ENCODE data around the gene ENAM. TPM values are rescaled to one million over a fixed set of nuclear protein-coding genes. Genes with fewer than 3 reads are reported as not detected.

Gene ENAM
- polyA plus RNA-seq, 1 of the 3 experiments (the other 2 are of a cell fraction) = 0.20 TPM

- no peaks in the 10 kb centered on the region for H3K36me3 ChIP-seq (replicated peaks in 1 of 2; ENCODE audit: control insufficient read depth in 1 of 2, insufficient read depth in 2 of 2, low read length in 1 of 2)
- H3K9ac ChIP-seq = no peak overlapping the region
- no peaks in the 10 kb centered on the region for H3F3A ChIP-seq (replicated peaks; ENCODE audit: insufficient read depth)
- TF ChIP-seq RAD21 (IDR thresholded peaks at IDR 0.05; ENCODE audit: low read length) (no peak), FOXJ3 (CRISPR knock-in tag; IDR thresholded peaks at IDR 0.05) (no peak), EZH2phosphoT487 (IDR thresholded peaks at IDR 0.05; ENCODE audit: borderline replicate concordance, low read depth) (no peak), YY1 (IDR thresholded peaks at IDR 0.05; ENCODE audit: low read depth) (no peak), FOXM1 (IDR thresholded peaks at IDR 0.05; ENCODE audit: low read depth) (no peak), MAX (IDR thresholded peaks at IDR 0.05; ENCODE audit: low read depth) (no peak), JUND (IDR thresholded peaks at IDR 0.05) (no peak), FOSL2 (IDR thresholded peaks at IDR 0.05; ENCODE audit: borderline replicate concordance, low read depth) (no peak), SMC3 (IDR thresholded peaks at IDR 0.05; ENCODE audit: low read depth, low read length) (no peak), REST (IDR thresholded peaks at IDR 0.05; ENCODE audit: low read depth, low read length) (no peak)
- H3K4me2 ChIP-seq = no peak overlapping the region
- H3K4me3 ChIP-seq (ENCODE audit: low read depth in 2 of 2, low read length in 1 of 2) = no peak overlapping the region
- H3K27ac ChIP-seq (ENCODE audit: low read depth in 2 of 2, low read length in 1 of 2) = no peak overlapping the region
- no peaks in the 10 kb centered on the region for H3K9me2 ChIP-seq
- ChIA-PET CTCF (no interaction called here), POLR2A (no interaction called here)
- no peaks in the 10 kb centered on the region for H3K4me1 ChIP-seq (ENCODE audit: control insufficient read depth in 1 of 2, insufficient read depth in 2 of 2, low read depth in 1 of 2, low read length in 1 of 2)
- no peaks in the 10 kb centered on the region for H4K20me1 ChIP-seq (ENCODE audit: insufficient read depth)
- H3K79me2 ChIP-seq (ENCODE audit: insufficient read depth) = no peaks in the 10 kb centered on the region
- peaks cover 4% of the 10 kb centered on the region; the same call in 1 of the 2 replicates for H3K27me3 ChIP-seq (ENCODE audit: insufficient read depth)
- H3K9me3 ChIP-seq = no peaks in the 10 kb centered on the region
- no peak for DNase-seq
- 5% methylated on average over 2 of the region's 2 CpGs for WGBS (ENCODE audit: low lambda C conversion rate)
- H2AFZ ChIP-seq (ENCODE audit: low read depth) = no peak overlapping the region
Observed at GRCh38 chr4:70586841-70587240, 41.7 kb upstream of the ENAM start.

- Histone ChIP-seq H3K4me3 (ENCODE audit: low read depth in 2 of 2, low read length in 1 of 2) (no peak overlapping the region), H2AFZ (ENCODE audit: low read depth) (no peak overlapping the region), H3K9me2 (no peaks in the 10 kb centered on the region), H3K27me3 (ENCODE audit: insufficient read depth) (peaks cover 8% of the 10 kb centered on the region), H3K27ac (ENCODE audit: low read depth in 2 of 2, low read length in 1 of 2) (no peak overlapping the region), H3K9me3 (no peaks in the 10 kb centered on the region), H3K36me3 (replicated peaks in 1 of 2; ENCODE audit: control insufficient read depth in 1 of 2, insufficient read depth in 2 of 2, low read length in 1 of 2) (no peaks in the 10 kb centered on the region), H3K4me2 (no peak overlapping the region), H4K20me1 (ENCODE audit: insufficient read depth) (no peaks in the 10 kb centered on the region), H3F3A (replicated peaks; ENCODE audit: insufficient read depth) (no peaks in the 10 kb centered on the region), H3K4me1 (ENCODE audit: control insufficient read depth in 1 of 2, insufficient read depth in 2 of 2, low read depth in 1 of 2, low read length in 1 of 2) (no peaks in the 10 kb centered on the region), H3K9ac (no peak overlapping the region), H3K79me2 (ENCODE audit: insufficient read depth) (no peaks in the 10 kb centered on the region)
- CTCF ChIA-PET = no interaction called here
- TF ChIP-seq TEAD4 (IDR thresholded peaks at IDR 0.05; ENCODE audit: borderline replicate concordance, insufficient read depth) (no peak), USF1 (IDR thresholded peaks at IDR 0.05; ENCODE audit: borderline replicate concordance, low read depth) (no peak), MAX (IDR thresholded peaks at IDR 0.05; ENCODE audit: low read depth) (no peak), FOSL2 (IDR thresholded peaks at IDR 0.05; ENCODE audit: borderline replicate concordance, low read depth) (no peak), CHD2 (IDR thresholded peaks at IDR 0.05; ENCODE audit: low read length, partially characterized antibody) (no peak), RAD21 (IDR thresholded peaks at IDR 0.05; ENCODE audit: low read length) (no peak), ZBTB33 (IDR thresholded peaks at IDR 0.05; ENCODE audit: borderline replicate concordance, low read depth) (no peak), SIN3A (IDR thresholded peaks at IDR 0.05; ENCODE audit: borderline replicate concordance, low read depth, low read length) (no peak), POLR2AphosphoS5 (IDR thresholded peaks at IDR 0.05; ENCODE audit: low read depth, low read length) (no peak), NRF1 (IDR thresholded peaks at IDR 0.05; ENCODE audit: low read depth, low read length) (no peak)
- no peak for DNase-seq
- POLR2A ChIA-PET = no interaction called here
Observed at GRCh38 chr4:70589785-70590184, 38.8 kb upstream of the ENAM start.
